ENCODE results near the gene UBN2. TPM values are rescaled to one million over a fixed set of nuclear protein-coding genes. Genes with fewer than 3 reads are reported as not detected.

UBN2 gene
- total and polyA plus RNA-seq, 2 donors from 2014 or later, result 2.0 to 22.2 TPM

DNA sequence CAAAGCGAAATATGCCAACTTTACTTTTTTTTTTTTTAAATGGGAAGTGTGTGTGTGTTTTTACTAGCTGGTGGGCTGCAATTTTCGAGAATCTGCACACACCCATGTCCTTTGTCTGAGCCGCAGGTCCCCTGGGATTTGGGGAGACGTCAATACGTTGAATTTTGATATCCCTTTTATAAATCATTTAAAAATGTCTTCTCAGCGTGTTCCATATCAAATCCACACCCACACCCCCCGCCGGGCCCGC lies 109.7 kb downstream of the UBN2 start:
- intact Hi-C loops (cut with DNase I), result no loop called here
- Histone ChIP-seq H3K9ac (ENCODE audit: low read length in 3 of 3) (peak overlapping the region; percentile 97 to 100 (median 99)), H3K4me3 (ENCODE audit: low read length in 3 of 3) (peak overlapping the region; percentile 78 to 93 (median 92)), H3K9me3 (ENCODE audit: control insufficient read depth in 2 of 3, insufficient read depth in 1 of 3, low read length in 3 of 3) (no peaks in the 10 kb centered on the region), H3K4me1 (ENCODE audit: control insufficient read depth in 2 of 3, insufficient read depth in 2 of 3, low read depth in 1 of 3, low read length in 3 of 3) (peaks cover 0 to 8% (median 4%) of the 10 kb centered on the region in 3 donors), H3K27ac (ENCODE audit: low read depth in 2 of 2, low read length in 2 of 2) (peak overlapping the region; percentile 99 to 100), H3K36me3 (ENCODE audit: control insufficient read depth in 2 of 3, insufficient read depth in 3 of 3, low read length in 3 of 3) (no peaks in the 10 kb centered on the region), H3K27me3 (ENCODE audit: control insufficient read depth, insufficient read depth, low read length) (no peaks in the 10 kb centered on the region)
- no peak for FAIRE-seq
- peak in 1 of 5 donors; percentile 92 for DNase-seq
- TF ChIP-seq, protein P1, sequence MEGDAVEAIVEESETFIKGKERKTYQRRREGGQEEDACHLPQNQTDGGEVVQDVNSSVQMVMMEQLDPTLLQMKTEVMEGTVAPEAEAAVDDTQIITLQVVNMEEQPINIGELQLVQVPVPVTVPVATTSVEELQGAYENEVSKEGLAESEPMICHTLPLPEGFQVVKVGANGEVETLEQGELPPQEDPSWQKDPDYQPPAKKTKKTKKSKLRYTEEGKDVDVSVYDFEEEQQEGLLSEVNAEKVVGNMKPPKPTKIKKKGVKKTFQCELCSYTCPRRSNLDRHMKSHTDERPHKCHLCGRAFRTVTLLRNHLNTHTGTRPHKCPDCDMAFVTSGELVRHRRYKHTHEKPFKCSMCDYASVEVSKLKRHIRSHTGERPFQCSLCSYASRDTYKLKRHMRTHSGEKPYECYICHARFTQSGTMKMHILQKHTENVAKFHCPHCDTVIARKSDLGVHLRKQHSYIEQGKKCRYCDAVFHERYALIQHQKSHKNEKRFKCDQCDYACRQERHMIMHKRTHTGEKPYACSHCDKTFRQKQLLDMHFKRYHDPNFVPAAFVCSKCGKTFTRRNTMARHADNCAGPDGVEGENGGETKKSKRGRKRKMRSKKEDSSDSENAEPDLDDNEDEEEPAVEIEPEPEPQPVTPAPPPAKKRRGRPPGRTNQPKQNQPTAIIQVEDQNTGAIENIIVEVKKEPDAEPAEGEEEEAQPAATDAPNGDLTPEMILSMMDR (IDR thresholded peaks at IDR 0.05; ENCODE audit: borderline replicate concordance, extremely low read depth, insufficient read depth), result no peak

DNA sequence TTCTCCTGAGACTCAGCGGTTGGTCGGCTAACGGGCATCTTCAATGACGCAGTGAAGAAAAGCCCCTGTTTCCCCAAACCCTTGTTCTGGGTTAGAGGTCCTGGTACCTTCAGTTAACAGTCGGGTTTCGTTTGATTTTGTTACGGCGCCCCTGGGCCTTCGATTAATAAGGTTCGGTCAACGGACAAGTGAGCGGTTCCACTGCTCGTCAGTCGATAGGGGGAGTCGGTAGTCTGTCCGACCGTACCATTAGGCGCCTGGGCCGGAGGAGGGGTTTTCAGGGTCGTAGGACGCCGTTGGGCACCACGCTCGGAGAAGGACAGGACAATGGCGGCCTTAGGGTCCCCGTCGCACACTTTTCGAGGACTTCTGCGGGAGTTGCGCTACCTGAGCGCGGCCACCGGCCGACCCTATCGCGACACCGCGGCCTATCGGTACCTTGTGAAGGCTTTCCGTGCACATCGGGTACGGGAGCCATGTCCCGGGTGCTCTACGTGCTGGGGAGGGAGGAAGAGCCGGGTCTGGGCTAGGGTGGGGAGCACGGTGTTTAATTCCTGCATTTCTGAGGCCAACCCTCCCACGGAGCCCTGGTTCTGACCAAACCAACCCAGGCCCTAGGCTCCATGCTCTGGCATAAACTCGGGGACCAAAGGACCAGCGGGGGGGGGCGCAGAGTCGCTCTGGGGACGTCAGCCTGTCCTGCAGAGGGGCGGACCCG lies 110.2 kb downstream of the UBN2 start, which contains the start of gene FMC1:
Gene FMC1, plus strand, starts transcription at position 280 of the 718 bp plus-strand sequence. Its CDS starts 48 bp downstream, at position 328.
- intact Hi-C loops (cut with DNase I), result no loop called here

DNA sequence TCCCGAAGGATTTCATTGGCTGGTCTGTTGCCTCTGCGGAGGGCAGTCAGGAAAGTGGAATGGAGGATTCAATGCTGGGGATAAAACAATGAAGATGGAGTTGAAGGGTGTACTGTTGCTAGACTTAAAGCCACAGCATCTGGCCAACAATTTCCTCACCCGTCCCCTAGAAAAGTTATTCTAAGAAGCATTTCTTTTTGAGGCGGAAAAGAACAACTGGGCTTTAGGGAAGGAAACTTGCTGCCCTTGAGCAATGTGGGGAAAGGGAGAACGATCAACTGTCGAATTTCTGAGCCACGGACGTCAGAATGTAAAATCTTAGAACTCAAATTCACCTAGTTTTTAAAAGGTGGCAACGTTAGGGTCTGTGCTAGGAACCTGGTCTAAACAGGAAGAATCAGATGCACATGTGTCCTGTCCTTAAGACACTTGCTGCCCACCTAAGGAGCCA lies 110.8 kb downstream of the UBN2 start:
- H3K4me1 ChIP-seq (ENCODE audit: control insufficient read depth in 2 of 3, insufficient read depth in 2 of 3, low read depth in 1 of 3, low read length in 3 of 3), result peaks cover 0 to 8% (median 4%) of the 10 kb centered on the region in 3 donors
- no peak for FAIRE-seq
- H3K4me3 ChIP-seq (ENCODE audit: low read length in 3 of 3), result peak overlapping the region; percentile 78 to 93 (median 92)
- H3K27me3 ChIP-seq (ENCODE audit: control insufficient read depth, insufficient read depth, low read length), result no peaks in the 10 kb centered on the region
- TF ChIP-seq, protein P1 (IDR thresholded peaks at IDR 0.05; ENCODE audit: borderline replicate concordance, extremely low read depth, insufficient read depth), result no peak
- intact Hi-C loops (cut with DNase I), result no loop called here
- peak overlapping the region; percentile 75 to 100 (median 97) for H3K9ac ChIP-seq (ENCODE audit: low read length in 3 of 3)
- no peak for DNase-seq
- H3K36me3 ChIP-seq (ENCODE audit: control insufficient read depth in 2 of 3, insufficient read depth in 3 of 3, low read length in 3 of 3), result peaks cover 3 to 7% (median 3%) of the 10 kb centered on the region in 3 donors
- H3K27ac ChIP-seq (ENCODE audit: low read depth in 2 of 2, low read length in 2 of 2), result peak overlapping the region; percentile 99 to 100
- no peaks in the 10 kb centered on the region for H3K9me3 ChIP-seq (ENCODE audit: control insufficient read depth in 2 of 3, insufficient read depth in 1 of 3, low read length in 3 of 3)

More for the DNA sequence above, 110.2 kb downstream of the UBN2 start, which contains the start of gene FMC1:
- peak within 1 kb of the TSS; percentile 78 to 93 (median 92) for H3K4me3 ChIP-seq (ENCODE audit: low read length in 3 of 3)
- TF ChIP-seq, protein P1 (IDR thresholded peaks at IDR 0.05; ENCODE audit: borderline replicate concordance, extremely low read depth, insufficient read depth), result peak; percentile 49
- DNase-seq, result peak; percentile 95 to 98 (median 97)
- no peak for FAIRE-seq
- peaks cover 0 to 8% (median 4%) of the 10 kb centered on the region in 3 donors for H3K4me1 ChIP-seq (ENCODE audit: control insufficient read depth in 2 of 3, insufficient read depth in 2 of 3, low read depth in 1 of 3, low read length in 3 of 3)
- peak within 1 kb of the TSS; percentile 97 to 100 (median 99) for H3K9ac ChIP-seq (ENCODE audit: low read length in 3 of 3)
- H3K36me3 ChIP-seq (ENCODE audit: control insufficient read depth in 2 of 3, insufficient read depth in 3 of 3, low read length in 3 of 3), result peaks cover 0 to under 1% (median 0%) of the 10 kb centered on the region in 3 donors
- no peaks in the 10 kb centered on the region for H3K9me3 ChIP-seq (ENCODE audit: control insufficient read depth in 2 of 3, insufficient read depth in 1 of 3, low read length in 3 of 3)
- no peaks in the 10 kb centered on the region for H3K27me3 ChIP-seq (ENCODE audit: control insufficient read depth, insufficient read depth, low read length)
- peak within 1 kb of the TSS; percentile 99 to 100 for H3K27ac ChIP-seq (ENCODE audit: low read depth in 2 of 2, low read length in 2 of 2)

Data from kidney (tissue), 14 donors.